Measurements from ENCODE around the gene OGFOD1.

Gene OGFOD1

GRCh38 chr16:56450986-56451752, at the start of gene OGFOD1, which contains the start of gene NUDT21:
TSS of gene OGFOD1 (plus strand) at chr16:56451554. CDS start at chr16:56451613, 59 bp downstream.
TSS of gene NUDT21 (minus strand) at chr16:56451332. CDS start at chr16:56451202, 130 bp downstream.
- peak; percentile 92 to 94 for DNase-seq

- DNase-seq, result no peak
Measured at GRCh38 chr16:56405977-56406672, 45.2 kb upstream of the OGFOD1 start.

- no peak for DNase-seq
Measured at GRCh38 chr16:56408379-56409098, 42.8 kb upstream of the OGFOD1 start.

- DNase-seq, result no peak
Measured at GRCh38 chr16:56409195-56409594, 42.2 kb upstream of the OGFOD1 start.

GRCh38 chr16:56411123-56411522, 40.2 kb upstream of the OGFOD1 start:
- no peak for DNase-seq

- DNase-seq, result no peak
Measured at GRCh38 chr16:56411624-56412023, 39.7 kb upstream of the OGFOD1 start.

GRCh38 chr16:56413381-56413780, 38.0 kb upstream of the OGFOD1 start:
- no peak for DNase-seq

GRCh38 chr16:56414366-56414765, 37.0 kb upstream of the OGFOD1 start:
- DNase-seq, result no peak

GRCh38 chr16:56415875-56416274, 35.5 kb upstream of the OGFOD1 start:
- no peak for DNase-seq

- no peak for DNase-seq
Measured at GRCh38 chr16:56417138-56417537, 34.2 kb upstream of the OGFOD1 start.

GRCh38 chr16:56419740-56420548, 31.4 kb upstream of the OGFOD1 start:
- DNase-seq, result no peak

GRCh38 chr16:56420613-56421012, 30.7 kb upstream of the OGFOD1 start:
- peak in 1 of 2 experiments; percentile 4 for DNase-seq

- peak in 1 of 2 experiments; percentile 40 for DNase-seq
Measured at GRCh38 chr16:56421313-56421712, 30.0 kb upstream of the OGFOD1 start.

GRCh38 chr16:56421976-56422669, 29.2 kb upstream of the OGFOD1 start:
- no peak for DNase-seq

GRCh38 chr16:56422896-56423441, 28.4 kb upstream of the OGFOD1 start:
- no peak for DNase-seq

- DNase-seq, result no peak
Measured at GRCh38 chr16:56423584-56424403, 27.6 kb upstream of the OGFOD1 start.

GRCh38 chr16:56424404-56424764, 27.0 kb upstream of the OGFOD1 start:
- no peak for DNase-seq

- peak in 1 of 2 experiments; percentile 51 for DNase-seq
Measured at GRCh38 chr16:56424791-56425438, 26.4 kb upstream of the OGFOD1 start.

GRCh38 chr16:56425439-56425832, 25.9 kb upstream of the OGFOD1 start, which contains the start of gene AMFR:
TSS of gene AMFR (minus strand) at chr16:56425545. CDS start at chr16:56425327, 218 bp downstream.
- peak in 1 of 2 experiments; percentile 72 for DNase-seq

- DNase-seq, result no peak
Measured at GRCh38 chr16:56426585-56426984, 24.8 kb upstream of the OGFOD1 start.

Measured in NCI-H526 (cell line).